Inferior parietal cortex (tissue), 1 donor: ENCODE data around the gene AHNAK2.

ENCODE experiments used
- DNase-seq: peaks from one replicate; pipeline ENCODE4 v3.0.0-alpha.2; 2016; ENCODE audit errors: extremely low spot score

AHNAK2 gene

GRCh38 chr14:104986487-104987164 is 8.5 kb upstream of the AHNAK2 start:
- DNase-seq: no peak

GRCh38 chr14:104985675-104986486 is 7.7 kb upstream of the AHNAK2 start, which contains the start of gene CLBA1:
Gene CLBA1 (plus strand): TSS chr14:104985788. CDS start chr14:104986432, 644 bp downstream.
- peak; percentile 91 for DNase-seq

- DNase-seq: no peak
Measured at GRCh38 chr14:104984056-104984894, 6.1 kb upstream of the AHNAK2 start.

- no peak for DNase-seq
Measured at GRCh38 chr14:104983231-104983721, 5.1 kb upstream of the AHNAK2 start.

- no peak for DNase-seq
Measured at GRCh38 chr14:104982548-104983230, 4.5 kb upstream of the AHNAK2 start.

GRCh38 chr14:104981699-104982541 is 3.7 kb upstream of the AHNAK2 start:
- DNase-seq: no peak

GRCh38 chr14:104980611-104981531 is 2.7 kb upstream of the AHNAK2 start:
- no peak for DNase-seq

GRCh38 chr14:104979758-104980610 is 1.8 kb upstream of the AHNAK2 start:
- no peak for DNase-seq

GRCh38 chr14:104978746-104979691 is 845 bp upstream of the AHNAK2 start:
- no peak for DNase-seq

- DNase-seq: no peak
Measured at GRCh38 chr14:104977008-104977680, 1.0 kb downstream of the AHNAK2 start.

- peak; percentile 53 for DNase-seq
Measured at GRCh38 chr14:104976198-104977007, 1.8 kb downstream of the AHNAK2 start.

- DNase-seq: no peak
Measured at GRCh38 chr14:104975481-104976197, 2.5 kb downstream of the AHNAK2 start.

GRCh38 chr14:104974665-104975390 is 3.3 kb downstream of the AHNAK2 start:
- no peak for DNase-seq

- no peak for DNase-seq
Measured at GRCh38 chr14:104974146-104974541, 4.0 kb downstream of the AHNAK2 start.
